ENCODE results near the gene MINDY2. TPM values are rescaled to one million over a fixed set of nuclear protein-coding genes. Genes with fewer than 3 reads are reported as not detected.

Gene MINDY2
- polyA plus RNA-seq, 3 donors, result 2.1 to 7.5 (median 3.8) TPM

Other genes starting within 250 kb of the MINDY2 start
- gene ADAM10, start 21.6 kb upstream of the MINDY2 start, polyA plus RNA-seq, result 10 to 100 TPM in 2 of 3 donors, 1 to 10 TPM in 1; 8.3 to 25.6 (median 14.8) TPM
- gene SLTM, start 162.4 kb downstream of the MINDY2 start, polyA plus RNA-seq, result 10 to 100 TPM; 38.0 to 62.8 (median 58.3) TPM
- gene RNF111, start 216.4 kb downstream of the MINDY2 start, polyA plus RNA-seq, result 10 to 100 TPM in 1 of 3 donors, 1 to 10 TPM in 2; 4.1 to 10.1 (median 7.0) TPM